Measurements from ENCODE around the gene VSIG10L.

The VSIG10L gene
- total RNA-seq, result 0 to 0.35 reads per million in 2 donors

DNA sequence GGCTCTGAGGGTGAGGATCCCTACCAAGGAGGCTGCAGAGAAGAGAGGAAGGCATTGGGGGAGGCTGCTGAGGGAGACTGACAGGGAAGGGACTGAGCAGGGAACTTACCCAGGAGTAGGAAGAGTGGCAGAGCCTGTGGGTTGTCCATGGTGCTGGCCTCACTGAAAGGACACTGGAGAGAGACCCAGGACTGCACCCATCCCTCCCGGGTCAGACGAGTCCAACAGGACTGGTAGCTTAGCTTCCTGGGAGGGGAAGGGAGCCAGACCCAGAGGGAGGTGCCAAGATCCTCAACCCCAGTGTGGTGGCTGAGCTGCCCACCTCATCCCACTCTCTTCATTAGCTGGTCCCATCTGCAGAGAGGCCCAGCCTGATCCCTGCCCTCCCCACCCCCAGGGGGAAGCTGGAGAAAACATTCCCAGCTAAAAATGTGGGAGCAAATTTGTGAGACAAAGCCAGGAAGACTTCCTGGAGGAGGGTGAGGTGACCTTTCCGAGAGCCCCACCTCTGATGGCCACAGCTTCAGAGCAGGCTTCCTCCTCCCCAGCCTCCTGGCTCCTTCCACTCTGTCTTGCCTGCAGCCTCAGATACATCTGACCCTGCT lies at the start of gene VSIG10L:
VSIG10L (minus strand) TSS at position 164 of the 605 bp plus-strand sequence; CDS start at position 149, 15 bp downstream.
- DNase-seq, result no peak

GRCh38 chr19:51391073-51391611 lies 49.2 kb upstream of the VSIG10L start:
- DNase-seq, result no peak

GRCh38 chr19:51389143-51389542 lies 47.2 kb upstream of the VSIG10L start:
- no peak for DNase-seq

DNA sequence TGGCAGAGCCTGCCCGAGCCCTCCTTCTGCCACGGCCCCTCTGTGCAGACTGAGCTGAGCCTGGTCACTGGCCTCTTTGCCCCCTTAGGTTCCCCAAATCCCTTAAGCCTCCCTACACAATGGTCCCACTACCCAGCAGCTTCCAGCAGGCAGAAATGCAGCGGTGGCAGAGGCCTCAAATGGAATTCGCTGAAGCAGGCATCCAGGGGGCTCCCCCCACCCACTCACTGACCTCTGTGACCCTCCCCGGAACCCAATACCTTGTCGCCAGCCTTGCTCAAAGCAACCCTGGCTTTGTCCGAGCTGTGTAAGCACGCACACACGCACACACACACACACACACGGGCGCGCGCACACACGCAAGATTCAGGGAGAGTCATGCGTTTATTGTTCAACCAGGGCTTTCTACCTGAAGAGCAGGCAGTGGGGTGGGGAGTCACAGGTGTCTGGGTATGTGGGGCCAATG lies 46.0 kb upstream of the VSIG10L start, which contains the start of gene LIM2:
LIM2 (minus strand) TSS at position 51 of the 466 bp plus-strand sequence. CDS start 531 bp downstream, outside the sequence.
- DNase-seq, result no peak

- DNase-seq, result no peak
These were observed 45.1 kb upstream of the VSIG10L start for GRCh38 chr19:51386882-51387520.

DNA sequence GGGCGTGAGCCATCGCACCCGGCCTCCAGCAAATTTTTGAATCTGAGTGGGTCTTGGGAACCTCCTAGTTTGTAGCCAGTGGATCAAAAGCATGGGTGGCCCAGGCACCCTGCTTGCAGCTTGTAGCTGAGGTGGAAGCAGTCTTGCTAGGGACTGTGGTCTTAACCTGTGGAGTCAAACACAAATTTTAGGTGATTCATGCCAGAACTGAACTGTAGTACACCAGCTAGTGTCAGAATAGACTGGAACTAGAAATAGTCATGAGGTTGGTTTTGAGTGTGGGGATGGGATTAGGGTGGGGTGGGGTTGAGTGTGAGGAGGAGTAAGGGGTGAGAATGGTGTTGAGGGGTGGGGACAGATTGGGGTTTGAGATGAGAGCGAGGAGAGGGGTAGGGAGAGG lies 40.1 kb upstream of the VSIG10L start:
- no peak for DNase-seq

DNA sequence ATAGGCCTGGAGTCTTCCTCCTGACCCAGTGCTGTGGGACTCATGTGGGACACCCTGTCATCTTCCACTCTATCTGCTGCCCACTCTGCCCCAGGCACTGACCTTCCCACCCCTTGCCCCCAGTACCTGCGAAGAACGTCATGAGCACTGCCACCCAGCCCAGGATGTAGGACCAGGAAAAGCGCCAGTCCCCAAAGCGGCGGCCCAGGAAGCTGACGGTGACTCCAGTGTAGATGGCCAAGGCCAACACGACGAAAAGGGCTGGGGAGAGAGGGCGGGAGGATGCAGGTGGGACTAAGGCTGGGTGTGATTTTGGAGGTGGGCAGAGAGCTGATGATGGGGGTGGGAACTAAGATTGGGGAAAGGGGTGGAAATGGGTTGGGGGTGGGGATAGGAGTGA lies 38.4 kb upstream of the VSIG10L start:
- DNase-seq, result no peak

DNA sequence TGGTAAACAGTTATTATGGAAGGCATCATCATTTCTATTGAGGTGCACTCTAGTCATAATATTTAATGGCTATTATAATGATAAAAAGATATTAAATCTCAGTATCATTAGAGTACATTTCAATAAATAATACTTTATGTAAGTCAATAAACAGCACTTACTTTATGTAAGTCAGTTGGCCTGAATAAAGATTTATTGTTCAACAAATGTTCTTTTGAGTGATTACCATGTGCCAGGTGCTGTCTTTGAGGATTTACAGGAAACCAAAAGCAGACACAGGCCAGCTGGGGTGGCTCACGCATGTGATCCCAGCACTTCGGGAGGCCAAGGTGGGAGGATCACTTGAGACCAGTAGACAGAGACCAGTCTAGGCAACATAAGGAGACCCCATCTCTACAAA lies 35.5 kb upstream of the VSIG10L start:
- no peak for DNase-seq

DNA sequence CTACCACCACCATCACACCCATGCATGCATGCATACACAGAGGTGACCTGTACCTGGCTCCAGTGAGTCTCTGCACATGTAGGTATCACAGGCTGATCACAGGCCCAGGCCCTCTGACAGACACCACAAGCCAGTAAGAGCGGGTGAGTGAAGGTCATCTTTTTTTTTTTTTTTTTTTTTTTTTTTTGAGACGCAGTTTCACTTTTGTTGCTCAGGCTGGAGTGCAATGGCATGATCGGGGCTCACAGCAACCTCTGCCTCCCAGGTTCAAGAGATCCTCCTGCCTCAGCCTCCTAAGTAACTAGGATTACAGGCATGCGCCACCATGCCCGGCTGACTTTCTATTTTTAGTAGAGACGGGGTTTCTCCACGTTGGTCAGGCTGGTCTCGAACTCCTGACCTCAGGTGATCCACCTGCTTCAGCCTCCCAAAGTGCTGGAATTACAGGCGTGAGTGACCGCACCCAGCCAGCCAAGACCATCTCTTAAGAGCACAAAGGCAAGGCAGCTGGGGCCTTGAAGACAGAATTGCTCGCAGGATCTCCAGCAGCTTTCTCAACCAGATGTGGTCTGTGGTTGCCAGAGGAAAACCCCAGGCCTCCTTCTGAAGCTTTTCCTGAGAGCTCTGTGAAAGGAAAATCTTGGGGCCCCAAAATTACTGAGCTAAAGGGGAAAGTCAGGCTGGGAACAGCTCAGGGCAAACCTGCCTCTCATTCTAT lies 33.7 kb upstream of the VSIG10L start:
- DNase-seq, result no peak

- DNase-seq, result peak; percentile 32
These were observed 30.9 kb upstream of the VSIG10L start, which contains the start of gene NKG7 for GRCh38 chr19:51372649-51373504. Gene NKG7, minus strand, starts transcription at chr19:51372654. Its CDS starts 119 bp downstream, at chr19:51372535.

GRCh38 chr19:51372021-51372648 lies 30.2 kb upstream of the VSIG10L start:
- no peak for DNase-seq

GRCh38 chr19:51371186-51371690 lies 29.3 kb upstream of the VSIG10L start:
- DNase-seq, result no peak

GRCh38 chr19:51370230-51370629 lies 28.3 kb upstream of the VSIG10L start:
- no peak for DNase-seq

DNA sequence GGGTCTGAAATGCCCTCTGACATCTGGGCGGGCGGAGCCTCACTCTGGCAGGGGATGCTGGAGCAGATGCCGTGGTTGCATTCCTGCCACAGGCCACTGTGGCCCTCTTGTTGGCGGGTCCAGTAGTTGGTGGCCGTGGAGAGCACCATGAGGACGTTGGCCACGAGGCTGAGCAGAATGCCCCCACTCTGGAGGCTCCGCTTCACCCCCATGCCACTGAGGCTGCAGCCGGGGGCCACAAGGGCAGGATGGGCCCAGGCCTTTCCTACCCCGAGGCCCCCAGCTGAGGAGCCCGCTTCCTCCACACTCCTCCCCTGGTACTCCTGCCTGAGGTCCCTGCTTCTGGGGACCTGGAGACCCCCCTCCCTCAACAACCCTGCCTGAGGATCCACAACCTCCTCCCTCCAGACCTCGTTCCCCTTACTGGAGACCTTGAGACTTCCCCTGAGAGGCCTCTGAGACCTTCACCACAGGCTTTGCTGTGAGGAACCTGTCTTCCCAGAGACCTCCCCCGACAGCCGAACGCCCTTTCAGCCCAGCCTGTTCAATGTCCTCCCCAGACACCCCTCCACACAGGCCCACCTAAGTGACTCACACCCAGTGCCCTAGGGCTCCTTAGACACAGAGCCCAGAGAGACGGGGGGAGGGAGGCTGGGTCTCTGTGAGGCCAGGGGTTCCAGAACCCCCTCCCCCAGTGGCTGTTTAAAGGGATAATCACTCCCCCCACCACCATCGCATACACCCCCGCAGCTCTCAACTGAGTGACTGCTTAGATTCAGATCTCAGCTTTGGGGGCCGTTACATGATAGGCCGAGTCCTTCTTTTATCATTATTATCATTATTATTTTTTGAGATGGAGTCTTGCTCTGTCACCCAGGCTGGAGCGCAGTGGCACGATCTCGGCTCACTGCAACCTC lies 26.7 kb upstream of the VSIG10L start, which contains the start of gene CLDND2:
CLDND2 (minus strand) TSS at position 638 of the 917 bp plus-strand sequence; CDS start at position 212, 426 bp downstream.
- DNase-seq, result no peak

DNA sequence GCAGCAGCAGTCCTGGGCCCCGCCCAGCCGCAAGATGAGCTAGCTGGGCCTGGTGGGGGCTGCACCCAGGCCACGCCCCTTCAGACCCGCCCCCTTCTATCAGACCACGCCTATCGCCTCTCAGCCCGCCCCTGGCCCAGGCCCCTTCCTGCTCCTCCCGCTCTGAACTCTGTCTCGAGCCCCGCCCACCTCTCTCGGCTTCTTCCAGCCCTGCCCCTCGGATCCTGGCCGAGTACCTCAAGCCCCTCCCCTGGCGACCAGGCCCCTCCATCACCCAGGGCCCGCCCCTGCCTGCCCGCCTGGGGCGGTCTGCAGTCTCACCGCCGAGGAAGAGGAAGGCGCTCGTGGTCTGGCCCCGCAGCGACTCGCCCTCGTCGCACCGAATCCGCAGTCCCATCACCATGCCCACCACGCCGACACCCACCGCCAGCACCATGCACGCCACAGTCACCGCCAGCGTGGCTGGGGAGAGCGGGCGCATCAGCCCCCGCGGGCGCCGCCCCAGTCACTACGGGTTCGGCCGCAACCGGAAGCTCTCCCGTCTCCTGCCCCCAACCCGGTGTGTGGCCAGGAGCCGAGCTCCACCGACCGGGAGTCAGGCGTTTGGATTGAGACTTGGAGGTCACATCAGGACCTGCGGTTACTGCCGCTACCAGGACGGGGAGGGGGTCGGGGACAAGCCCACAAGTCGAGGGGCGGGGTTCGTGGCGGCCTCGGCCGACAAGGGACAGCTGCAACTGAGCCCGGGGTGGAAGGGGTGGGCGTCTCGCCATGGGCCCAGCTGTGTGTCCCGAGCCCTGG lies 25.8 kb upstream of the VSIG10L start:
- DNase-seq, result peak; percentile 91

- no peak for DNase-seq
These were observed 25.3 kb upstream of the VSIG10L start for GRCh38 chr19:51367255-51367564.

DNA sequence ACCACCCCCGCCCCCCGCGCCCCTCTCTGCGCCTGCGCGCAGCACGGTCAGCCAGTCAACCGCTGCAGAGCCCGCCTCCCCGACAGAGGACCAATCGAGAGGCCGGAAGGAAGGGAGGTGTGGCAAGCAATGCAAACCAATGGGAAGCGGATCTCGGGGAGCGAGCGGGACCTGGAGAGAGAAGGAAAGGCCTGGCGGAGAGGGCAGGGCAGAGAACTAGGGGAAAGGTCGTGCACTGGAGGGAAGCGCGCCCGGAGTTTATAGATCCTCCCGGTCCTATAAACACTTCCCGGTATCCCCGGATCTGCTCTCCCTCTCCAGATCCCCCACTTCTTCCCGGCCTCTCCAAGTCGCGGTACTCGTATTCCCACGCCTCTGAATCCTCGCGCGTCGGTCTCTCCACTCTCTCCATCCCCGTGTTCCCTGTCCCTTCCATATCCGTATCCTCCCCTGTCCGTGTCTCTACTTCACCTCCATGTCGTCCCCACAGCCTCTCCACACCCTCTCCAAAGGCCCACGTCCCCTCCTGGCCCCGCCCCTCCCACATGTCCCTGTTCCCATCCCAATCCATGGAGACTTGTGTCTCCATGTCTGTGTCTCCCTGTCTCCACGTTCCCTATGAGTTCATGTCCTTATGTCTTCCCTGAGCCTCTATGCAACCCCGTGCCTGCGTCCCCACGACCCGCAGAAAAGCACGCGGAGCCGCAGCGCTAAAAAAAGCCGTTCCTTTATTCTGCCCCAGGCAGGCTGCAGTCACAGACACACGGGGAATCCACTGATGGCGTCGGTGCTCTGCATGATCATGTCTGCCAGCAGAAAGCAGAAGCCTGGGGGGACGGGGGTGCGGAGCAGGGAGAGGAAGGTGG lies 24.7 kb upstream of the VSIG10L start:
- DNase-seq, result peak; percentile 83

- no peak for DNase-seq
These were observed 24.0 kb upstream of the VSIG10L start, which contains the start of gene ETFB for GRCh38 chr19:51365965-51366388. Gene ETFB, minus strand, starts transcription at chr19:51366388. Its CDS starts 62 bp downstream, at chr19:51366326.
